Thyroid gland (tissue), 4 donors: ENCODE results near the gene DSPP.

Experiments used
- POLR2A ChIP-seq, 2 donors: fragments of 450-650 bp; IDR thresholded peaks; one replicate each; pipeline ENCODE4 v1.6.1; 2017; ENCODE audit warnings: antibody characterized with exemption in 2 of 2, mild to moderate bottlenecking in 2 of 2, moderate library complexity in 1 of 2
- TF ChIP-seq, protein P1 (sequence below), 6 experiments: fragments of 200-600 bp in 3 of 6; fragments of 450-650 bp in 3 of 6; sonication (generic) in 3 of 6; IDR thresholded peaks; one replicate each; pipeline ENCODE4 v1.5.1; 2016 to 2019; ENCODE audit warnings: antibody characterized with exemption in 6 of 6, mild to moderate bottlenecking in 2 of 6, inconsistent platforms in 1 of 6, moderate library complexity in 1 of 6

DNA sequence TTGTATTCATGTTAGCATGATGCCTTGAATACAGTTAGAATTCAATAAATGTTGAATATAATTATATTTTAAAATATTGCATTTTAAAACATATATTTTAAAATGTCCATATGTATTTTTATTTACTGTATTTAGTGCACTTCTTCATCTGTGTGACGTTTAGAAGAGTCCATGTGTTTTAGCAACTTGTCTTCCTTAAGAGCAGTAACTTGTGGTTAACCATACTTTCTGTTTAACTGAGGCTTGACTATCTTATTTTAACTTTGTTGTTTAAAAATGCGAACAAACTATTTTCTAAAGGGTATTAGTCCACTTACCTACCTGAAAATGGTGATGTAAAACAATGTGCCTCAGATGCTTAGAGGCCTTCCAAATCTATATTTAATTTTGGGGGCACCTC lies 42.6 kb downstream of the DSPP start:
- TF ChIP-seq, protein P1, sequence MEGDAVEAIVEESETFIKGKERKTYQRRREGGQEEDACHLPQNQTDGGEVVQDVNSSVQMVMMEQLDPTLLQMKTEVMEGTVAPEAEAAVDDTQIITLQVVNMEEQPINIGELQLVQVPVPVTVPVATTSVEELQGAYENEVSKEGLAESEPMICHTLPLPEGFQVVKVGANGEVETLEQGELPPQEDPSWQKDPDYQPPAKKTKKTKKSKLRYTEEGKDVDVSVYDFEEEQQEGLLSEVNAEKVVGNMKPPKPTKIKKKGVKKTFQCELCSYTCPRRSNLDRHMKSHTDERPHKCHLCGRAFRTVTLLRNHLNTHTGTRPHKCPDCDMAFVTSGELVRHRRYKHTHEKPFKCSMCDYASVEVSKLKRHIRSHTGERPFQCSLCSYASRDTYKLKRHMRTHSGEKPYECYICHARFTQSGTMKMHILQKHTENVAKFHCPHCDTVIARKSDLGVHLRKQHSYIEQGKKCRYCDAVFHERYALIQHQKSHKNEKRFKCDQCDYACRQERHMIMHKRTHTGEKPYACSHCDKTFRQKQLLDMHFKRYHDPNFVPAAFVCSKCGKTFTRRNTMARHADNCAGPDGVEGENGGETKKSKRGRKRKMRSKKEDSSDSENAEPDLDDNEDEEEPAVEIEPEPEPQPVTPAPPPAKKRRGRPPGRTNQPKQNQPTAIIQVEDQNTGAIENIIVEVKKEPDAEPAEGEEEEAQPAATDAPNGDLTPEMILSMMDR (IDR thresholded peaks at IDR 0.05) = no peak
- TF ChIP-seq POLR2A (IDR thresholded peaks at IDR 0.05) = no peak
